Caco-2 (cell line): ENCODE measurements around the gene ATP7A. TPM values are rescaled to one million over a fixed set of nuclear protein-coding genes. Genes with fewer than 3 reads are reported as not detected.

Experiments
- BruUV-seq: library from RNA; stranded (reverse); fragments of 400-500 nt; replicated peaks from 2 replicates; lab custom pipeline; 2021; lab: Mats Ljungman, UMichigan
- CTCF ChIA-PET: fragments of 300-600 bp; sonication (Branson Sonifier 250); formaldehyde crosslinking; loops from one replicate; lab custom pipeline; 2022; ENCODE audit warnings: antibody characterized with exemption; lab: Charles Lee
- POLR2A ChIA-PET: fragments of 300-600 bp; sonication (Branson Sonifier 250); formaldehyde crosslinking; loops from one replicate; lab custom pipeline; 2022; ENCODE audit warnings: antibody characterized with exemption; lab: Charles Lee
- DNase-seq, 2 experiments: peaks; one replicate each; pipeline versions ENCODE4 v3.0.0 to v3.0.0-alpha.2; 2020 to 2022
- H3K27me3 ChIP-seq: replicated peaks from 2 replicates; pipeline ENCODE4 v1.6.0; 2011; ENCODE audit warnings: low read length; ENCODE audit not compliant: control insufficient read depth, insufficient read depth
- H3K36me3 ChIP-seq: 2 replicates; pipeline ENCODE4 v1.5.1; 2011; ENCODE audit warnings: low read length; ENCODE audit not compliant: control insufficient read depth, insufficient read depth
- H3K4me1 ChIP-seq: fragments of 250-450 bp; sonication (Bioruptor Pico); 2 replicates; pipeline ENCODE4 v1.5.1; 2020; ENCODE audit warnings: mild to moderate bottlenecking
- H3K4me3 ChIP-seq: 2 replicates; pipeline ENCODE4 v1.5.1; 2011; ENCODE audit warnings: low read depth, mild to moderate bottlenecking, control low read depth, low read length
- H3K9me3 ChIP-seq: fragments of 250-450 bp; sonication (Bioruptor Pico); 2 replicates; pipeline ENCODE4 v1.5.1; 2020; ENCODE audit warnings: mild to moderate bottlenecking, moderate library complexity
- H3K27ac Mint-ChIP-seq: one replicate; pipeline ENCODE4 v1.8.0; 2022; ENCODE audit warnings: mixed read lengths; ENCODE audit not compliant: unreplicated experiment
- H3K27me3 Mint-ChIP-seq: one replicate; pipeline ENCODE4 v1.8.0; 2022; ENCODE audit warnings: mixed read lengths; ENCODE audit not compliant: insufficient read depth, unreplicated experiment
- H3K36me3 Mint-ChIP-seq: one replicate; pipeline ENCODE4 v1.8.0; 2022; ENCODE audit warnings: mild to moderate bottlenecking, mixed read lengths; ENCODE audit not compliant: insufficient read depth, unreplicated experiment
- H3K4me1 Mint-ChIP-seq: one replicate; pipeline ENCODE4 v1.8.0; 2022; ENCODE audit warnings: low read depth, mixed read lengths; ENCODE audit not compliant: unreplicated experiment
- H3K4me3 Mint-ChIP-seq: one replicate; pipeline ENCODE4 v1.8.0; 2022; ENCODE audit warnings: mild to moderate bottlenecking, moderate library complexity, mixed read lengths; ENCODE audit not compliant: unreplicated experiment
- H3K9me3 Mint-ChIP-seq: one replicate; pipeline ENCODE4 v1.8.0; 2022; ENCODE audit warnings: mixed read lengths; ENCODE audit not compliant: unreplicated experiment
- intact Hi-C: fragments of 100-400 bp; cut with micrococcal nuclease; formaldehyde crosslinking; loops from one replicate; pipeline ENCODE4 v1.10.0; 2022; ENCODE audit not compliant: unreplicated experiment
- total RNA-seq: library from RNA; stranded (reverse); gene quantifications from 2 replicates; pipeline ENCODE4 v1.2.3, GENCODE V29; 2022
- TF ChIP-seq, protein P1 (sequence below), 2 experiments: fragments of 200-600 bp in 1 of 2; IDR thresholded peaks; 1 replicate in 1 of 2; 2 replicates in 1 of 2; pipeline versions ENCODE4 v1.5.1 to v1.8.0; 2011 to 2022; ENCODE audit warnings: antibody characterized with exemption in 1 of 2, control low read depth in 1 of 2, inconsistent platforms in 1 of 2, low read depth in 1 of 2, low read length in 1 of 2, mild to moderate bottlenecking in 1 of 2, moderate library complexity in 1 of 2; ENCODE audit not compliant: insufficient read depth in 1 of 2, severe bottlenecking in 1 of 2, unreplicated experiment in 1 of 2

ATP7A gene
- total RNA-seq, 1 experiment from 2014 or later: 3.1 TPM

- no peak overlapping the region for H3K4me3 ChIP-seq
- Mint-ChIP-seq H3K4me1 (no peaks in the 10 kb centered on the region), H3K27me3 (no peaks in the 10 kb centered on the region), H3K27ac (no peak overlapping the region), H3K36me3 (no peaks in the 10 kb centered on the region), H3K4me3 (no peak overlapping the region), H3K9me3 (no peaks in the 10 kb centered on the region)
- BruUV-seq: no TSS peak
- intact Hi-C loops: no loop called here
- TF ChIP-seq, protein P1, sequence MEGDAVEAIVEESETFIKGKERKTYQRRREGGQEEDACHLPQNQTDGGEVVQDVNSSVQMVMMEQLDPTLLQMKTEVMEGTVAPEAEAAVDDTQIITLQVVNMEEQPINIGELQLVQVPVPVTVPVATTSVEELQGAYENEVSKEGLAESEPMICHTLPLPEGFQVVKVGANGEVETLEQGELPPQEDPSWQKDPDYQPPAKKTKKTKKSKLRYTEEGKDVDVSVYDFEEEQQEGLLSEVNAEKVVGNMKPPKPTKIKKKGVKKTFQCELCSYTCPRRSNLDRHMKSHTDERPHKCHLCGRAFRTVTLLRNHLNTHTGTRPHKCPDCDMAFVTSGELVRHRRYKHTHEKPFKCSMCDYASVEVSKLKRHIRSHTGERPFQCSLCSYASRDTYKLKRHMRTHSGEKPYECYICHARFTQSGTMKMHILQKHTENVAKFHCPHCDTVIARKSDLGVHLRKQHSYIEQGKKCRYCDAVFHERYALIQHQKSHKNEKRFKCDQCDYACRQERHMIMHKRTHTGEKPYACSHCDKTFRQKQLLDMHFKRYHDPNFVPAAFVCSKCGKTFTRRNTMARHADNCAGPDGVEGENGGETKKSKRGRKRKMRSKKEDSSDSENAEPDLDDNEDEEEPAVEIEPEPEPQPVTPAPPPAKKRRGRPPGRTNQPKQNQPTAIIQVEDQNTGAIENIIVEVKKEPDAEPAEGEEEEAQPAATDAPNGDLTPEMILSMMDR (IDR thresholded peaks at IDR 0.05; ENCODE audit: insufficient read depth in 1 of 2, low read depth in 1 of 2, low read length in 1 of 2, severe bottlenecking in 1 of 2, unreplicated experiment in 1 of 2): no peak
- H3K4me1 ChIP-seq: no peaks in the 10 kb centered on the region
- no peak for DNase-seq
- H3K36me3 ChIP-seq: no peaks in the 10 kb centered on the region
- no peaks in the 10 kb centered on the region for H3K9me3 ChIP-seq
- no peaks in the 10 kb centered on the region for H3K27me3 ChIP-seq
- CTCF ChIA-PET: no interaction called here
- POLR2A ChIA-PET: no interaction called here
Observed at GRCh38 chrX:77945910-77946545, 35.5 kb downstream of the ATP7A start.

- H3K9me3 Mint-ChIP-seq: no peaks in the 10 kb centered on the region
- ChIA-PET CTCF (no interaction called here), POLR2A (no interaction called here)
- no peaks in the 10 kb centered on the region for H3K36me3 Mint-ChIP-seq
- no TSS peak for BruUV-seq
- Histone ChIP-seq H3K36me3 (no peaks in the 10 kb centered on the region), H3K4me3 (no peak overlapping the region), H3K4me1 (no peaks in the 10 kb centered on the region), H3K9me3 (no peaks in the 10 kb centered on the region), H3K27me3 (no peaks in the 10 kb centered on the region)
- DNase-seq: no peak
- no peaks in the 10 kb centered on the region for H3K27me3 Mint-ChIP-seq
- H3K27ac Mint-ChIP-seq: no peak overlapping the region
- H3K4me1 Mint-ChIP-seq: no peaks in the 10 kb centered on the region
- TF ChIP-seq, protein P1 (IDR thresholded peaks at IDR 0.05; ENCODE audit: insufficient read depth in 1 of 2, low read depth in 1 of 2, low read length in 1 of 2, severe bottlenecking in 1 of 2, unreplicated experiment in 1 of 2): no peak
- H3K4me3 Mint-ChIP-seq: no peak overlapping the region
- intact Hi-C loops: no loop called here
Observed at GRCh38 chrX:77946571-77946970, 36.1 kb downstream of the ATP7A start.

DNA sequence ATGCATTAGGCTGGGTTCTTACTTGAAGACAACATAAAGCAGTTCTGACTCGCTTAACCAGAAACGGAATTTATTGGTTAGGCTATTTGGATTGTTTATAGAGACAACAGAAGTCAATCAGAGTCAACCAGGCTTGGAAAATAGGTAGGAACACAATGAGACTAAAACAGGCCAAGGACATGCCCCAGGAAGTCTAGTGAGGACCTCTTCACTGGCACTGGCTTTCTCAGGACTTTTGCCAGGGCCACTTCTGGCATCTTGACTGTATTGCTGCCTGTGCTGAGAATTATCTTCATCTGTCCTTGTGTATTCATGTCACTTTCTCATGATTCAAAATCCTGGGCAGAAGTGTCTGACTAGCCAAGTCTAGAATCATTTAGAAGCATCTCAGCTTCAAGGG, 39.3 kb downstream of the ATP7A start:
- Histone ChIP-seq H3K4me1 (no peaks in the 10 kb centered on the region), H3K4me3 (no peak overlapping the region), H3K27me3 (no peaks in the 10 kb centered on the region), H3K36me3 (no peaks in the 10 kb centered on the region), H3K9me3 (no peaks in the 10 kb centered on the region)
- DNase-seq: no peak
- H3K9me3 Mint-ChIP-seq: no peaks in the 10 kb centered on the region
- intact Hi-C loops: no loop called here
- TF ChIP-seq, protein P1 (IDR thresholded peaks at IDR 0.05; ENCODE audit: insufficient read depth in 1 of 2, low read depth in 1 of 2, low read length in 1 of 2, severe bottlenecking in 1 of 2, unreplicated experiment in 1 of 2): no peak
- H3K4me3 Mint-ChIP-seq: no peak overlapping the region
- no peaks in the 10 kb centered on the region for H3K27me3 Mint-ChIP-seq
- POLR2A ChIA-PET: no interaction called here
- no peaks in the 10 kb centered on the region for H3K36me3 Mint-ChIP-seq
- H3K4me1 Mint-ChIP-seq: no peaks in the 10 kb centered on the region
- CTCF ChIA-PET: no interaction called here
- H3K27ac Mint-ChIP-seq: no peak overlapping the region
- BruUV-seq: no TSS peak
